Subcutaneous abdominal adipose tissue (tissue), 5 donors: ENCODE results near the gene APC.
"Not testable (repeated sequence)": the region's sequence is repeated elsewhere in the genome, so short reads cannot be mapped to it uniquely, and the experiment has no call there.

ENCODE experiments used
- H3K27ac ChIP-seq: one replicate; pipeline ENCODE4 v1.7.0; 2013; ENCODE audit warnings: low read depth, mild to moderate bottlenecking, inconsistent platforms, low read length, moderate library complexity
- H3K27me3 ChIP-seq, 5 donors: one replicate each; pipeline ENCODE4 v1.7.0; 2013; ENCODE audit warnings: low read length in 5 of 5, inconsistent platforms in 1 of 5; ENCODE audit not compliant: control insufficient read depth in 5 of 5, insufficient read depth in 4 of 5
- H3K36me3 ChIP-seq, 5 donors: one replicate each; pipeline ENCODE4 v1.7.0; 2013; ENCODE audit warnings: low read length in 5 of 5; ENCODE audit not compliant: control insufficient read depth in 5 of 5, insufficient read depth in 5 of 5
- H3K4me1 ChIP-seq, 5 donors: one replicate each; pipeline ENCODE4 v1.7.0; 2013; ENCODE audit warnings: low read length in 5 of 5, mild to moderate bottlenecking in 3 of 5, moderate library complexity in 1 of 5; ENCODE audit not compliant: control insufficient read depth in 5 of 5, insufficient read depth in 5 of 5
- H3K4me3 ChIP-seq, 5 donors: one replicate each; pipeline ENCODE4 v1.7.0; 2013; ENCODE audit warnings: low read length in 5 of 5, low read depth in 1 of 5
- H3K9ac ChIP-seq, 5 donors: one replicate each; pipeline ENCODE4 v1.7.0; 2013; ENCODE audit warnings: low read length in 5 of 5, mild to moderate bottlenecking in 4 of 5, moderate library complexity in 3 of 5
- H3K9me3 ChIP-seq, 5 donors: one replicate each; pipeline ENCODE4 v1.7.0; 2013; ENCODE audit warnings: low read length in 5 of 5; ENCODE audit not compliant: control insufficient read depth in 5 of 5
- donor health status: healthy.
- donor health status: healthy.
- donor health status: healthy.
- donor health status: healthy.
- donor health status: healthy.

Gene APC

GRCh38 chr5:112713206-112713605 is 24.5 kb upstream of the APC start:
- Histone ChIP-seq H3K36me3 (no peaks in the 10 kb centered on the region), H3K27me3 (no peaks in the 10 kb centered on the region), H3K9me3 (no peaks in the 10 kb centered on the region), H3K4me3 (no peak overlapping the region), H3K4me1 (peaks cover 0 to 28% (median 19%) of the 10 kb centered on the region in 5 donors), H3K9ac (no peak overlapping the region), H3K27ac (no peak overlapping the region)

DNA sequence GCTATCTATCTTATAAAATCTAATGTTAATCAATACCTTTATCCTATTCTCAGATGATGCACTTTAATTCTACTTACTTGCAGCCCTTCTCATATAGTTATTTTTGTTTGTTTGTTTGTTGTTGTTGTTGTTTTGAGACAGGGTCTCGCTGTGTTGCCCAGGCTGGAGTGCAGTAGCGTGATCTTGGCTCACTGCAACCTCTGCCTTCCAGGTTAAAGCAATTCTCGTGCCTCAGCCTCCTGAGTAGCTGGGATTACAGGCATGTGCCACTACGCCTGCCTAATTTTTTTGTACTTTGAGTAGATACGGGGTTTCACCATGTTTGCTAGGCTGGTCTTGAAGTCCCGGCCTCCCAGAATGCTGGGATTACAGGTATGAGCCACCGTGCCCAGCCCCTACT is 20.8 kb upstream of the APC start:
- H3K9me3 ChIP-seq, H3K4me1 ChIP-seq, H3K4me3 ChIP-seq, H3K9ac ChIP-seq, H3K27ac ChIP-seq, H3K27me3 ChIP-seq, H3K36me3 ChIP-seq: not testable (repeated sequence)

DNA sequence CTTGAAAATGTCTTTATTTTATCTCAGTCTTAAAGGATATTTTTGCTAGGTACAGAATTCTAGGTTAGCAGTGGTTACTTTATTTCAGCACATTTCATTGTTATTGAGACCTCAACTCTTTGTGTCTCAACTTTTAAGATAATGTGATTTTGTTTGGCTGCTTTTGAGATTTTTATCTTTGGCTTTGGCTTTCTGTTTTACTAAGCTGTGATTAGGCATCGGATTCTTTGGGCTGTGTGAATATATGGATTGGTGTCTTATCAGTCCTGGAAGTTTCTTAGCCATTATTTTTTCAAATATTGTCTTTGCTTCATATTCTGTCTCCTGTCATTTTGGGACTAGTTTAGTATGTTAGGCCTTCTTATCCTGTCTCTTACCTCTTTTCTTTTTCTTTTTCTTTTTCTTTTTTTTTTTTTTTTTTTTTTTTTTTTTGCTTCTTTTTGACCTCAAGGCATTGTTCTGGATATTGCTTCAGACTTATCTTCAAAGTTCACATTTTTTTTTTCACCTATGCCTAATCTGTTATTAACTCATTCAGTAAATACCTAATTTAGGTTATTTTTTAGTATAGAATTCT is 20.1 kb upstream of the APC start:
- H3K36me3 ChIP-seq, result no peaks in the 10 kb centered on the region
- H3K9me3 ChIP-seq, result no peaks in the 10 kb centered on the region
- H3K4me1 ChIP-seq, result no peaks in the 10 kb centered on the region
- H3K4me3 ChIP-seq, result no peak overlapping the region
- no peaks in the 10 kb centered on the region for H3K27me3 ChIP-seq
- no peak overlapping the region for H3K27ac ChIP-seq
- H3K9ac ChIP-seq, result no peak overlapping the region

- Histone ChIP-seq H3K27ac (no peak overlapping the region), H3K9ac (no peak overlapping the region), H3K4me1 (peaks cover 0 to 3% (median 0%) of the 10 kb centered on the region in 5 donors), H3K9me3 (no peaks in the 10 kb centered on the region), H3K4me3 (no peak overlapping the region), H3K36me3 (no peaks in the 10 kb centered on the region), H3K27me3 (no peaks in the 10 kb centered on the region)
These were observed 19.3 kb upstream of the APC start for GRCh38 chr5:112718344-112718743.

DNA sequence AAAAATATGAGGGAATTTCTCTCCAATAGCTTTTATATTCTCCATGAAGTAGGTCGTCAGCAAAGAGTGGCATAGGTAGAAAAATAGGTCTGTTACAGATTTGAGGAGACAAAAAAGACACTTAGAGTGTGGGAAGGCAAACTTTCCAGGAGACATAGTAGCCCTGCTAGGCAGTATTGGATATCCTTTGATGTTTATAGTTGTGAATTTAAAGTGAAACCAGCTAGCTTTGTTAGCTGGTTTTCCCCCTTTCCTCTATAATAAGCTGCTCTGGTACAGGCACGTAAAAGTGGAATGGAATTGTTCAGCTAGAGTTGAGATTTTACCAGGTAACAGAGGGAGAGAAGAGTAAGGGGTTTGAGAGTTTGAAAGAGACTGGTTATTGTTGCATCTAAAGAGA is 17.1 kb upstream of the APC start:
- no peak overlapping the region for H3K4me3 ChIP-seq
- no peaks in the 10 kb centered on the region for H3K27me3 ChIP-seq
- no peak overlapping the region for H3K27ac ChIP-seq
- H3K9ac ChIP-seq, result no peak overlapping the region
- peaks cover 0 to 6% (median 0%) of the 10 kb centered on the region in 5 donors for H3K4me1 ChIP-seq
- H3K9me3 ChIP-seq, result no peaks in the 10 kb centered on the region
- H3K36me3 ChIP-seq, result no peaks in the 10 kb centered on the region

DNA sequence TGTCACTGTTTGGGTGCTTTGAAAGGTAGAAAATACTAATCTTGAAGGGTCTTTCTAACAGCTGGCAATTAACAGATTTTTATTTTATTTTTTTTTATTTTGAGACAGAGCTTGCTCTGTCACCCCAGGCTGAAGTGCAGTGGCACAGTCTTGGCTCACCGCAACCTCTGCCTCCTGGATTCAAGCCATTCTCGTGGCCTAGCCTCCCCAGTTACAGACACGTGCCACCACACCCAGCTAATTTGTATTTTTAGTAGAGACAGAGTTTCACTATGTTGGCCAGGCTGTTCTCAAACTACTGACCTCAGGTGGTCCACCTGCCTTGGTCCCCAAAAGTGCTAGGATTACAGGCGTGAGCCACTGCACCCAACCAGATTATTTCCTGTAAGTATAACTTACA is 12.8 kb upstream of the APC start:
- H3K27me3 ChIP-seq, result no peaks in the 10 kb centered on the region
- peaks cover 0 to 6% (median 0%) of the 10 kb centered on the region in 5 donors for H3K9me3 ChIP-seq
- H3K4me1 ChIP-seq, result peaks cover 0 to 6% (median 0%) of the 10 kb centered on the region in 5 donors
- no peak overlapping the region for H3K9ac ChIP-seq
- no peak overlapping the region for H3K4me3 ChIP-seq
- H3K27ac ChIP-seq, result no peak overlapping the region
- no peaks in the 10 kb centered on the region for H3K36me3 ChIP-seq

DNA sequence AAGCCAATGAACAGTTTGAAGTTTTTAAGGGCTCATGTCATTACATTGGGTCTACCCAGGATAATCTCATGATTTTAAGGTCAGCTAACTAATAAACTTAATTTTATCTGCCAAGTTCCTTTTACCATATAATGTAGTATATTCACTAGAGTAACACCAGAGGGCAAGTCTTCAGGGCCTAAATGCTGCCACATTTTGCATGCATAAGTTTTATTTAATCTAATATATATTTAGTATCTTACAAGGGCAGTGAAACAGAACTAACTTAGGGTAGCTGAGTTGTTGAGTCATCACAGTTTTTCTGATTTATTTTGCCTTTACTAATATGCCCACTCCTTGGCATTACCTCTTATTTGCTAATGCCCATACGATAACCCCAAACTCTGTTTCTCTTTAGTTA is 8.1 kb upstream of the APC start:
- no peak overlapping the region for H3K9ac ChIP-seq
- H3K4me1 ChIP-seq, result no peaks in the 10 kb centered on the region
- no peak overlapping the region for H3K27ac ChIP-seq
- no peaks in the 10 kb centered on the region for H3K36me3 ChIP-seq
- no peak overlapping the region for H3K4me3 ChIP-seq
- no peaks in the 10 kb centered on the region for H3K27me3 ChIP-seq
- peaks cover 0 to 6% (median 0%) of the 10 kb centered on the region in 5 donors for H3K9me3 ChIP-seq

GRCh38 chr5:112732131-112732530 is 5.6 kb upstream of the APC start:
- peaks cover 0 to 3% (median 3%) of the 10 kb centered on the region in 5 donors for H3K4me1 ChIP-seq
- H3K9me3 ChIP-seq, result no peaks in the 10 kb centered on the region
- H3K36me3 ChIP-seq, result no peaks in the 10 kb centered on the region
- no peaks in the 10 kb centered on the region for H3K27me3 ChIP-seq
- H3K4me3 ChIP-seq, result no peak overlapping the region
- H3K27ac ChIP-seq, result no peak overlapping the region
- no peak overlapping the region for H3K9ac ChIP-seq

GRCh38 chr5:112733586-112733985 is 4.1 kb upstream of the APC start:
- peaks cover 0 to 16% (median 13%) of the 10 kb centered on the region in 5 donors for H3K4me1 ChIP-seq
- H3K27me3 ChIP-seq, result no peaks in the 10 kb centered on the region
- no peaks in the 10 kb centered on the region for H3K36me3 ChIP-seq

DNA sequence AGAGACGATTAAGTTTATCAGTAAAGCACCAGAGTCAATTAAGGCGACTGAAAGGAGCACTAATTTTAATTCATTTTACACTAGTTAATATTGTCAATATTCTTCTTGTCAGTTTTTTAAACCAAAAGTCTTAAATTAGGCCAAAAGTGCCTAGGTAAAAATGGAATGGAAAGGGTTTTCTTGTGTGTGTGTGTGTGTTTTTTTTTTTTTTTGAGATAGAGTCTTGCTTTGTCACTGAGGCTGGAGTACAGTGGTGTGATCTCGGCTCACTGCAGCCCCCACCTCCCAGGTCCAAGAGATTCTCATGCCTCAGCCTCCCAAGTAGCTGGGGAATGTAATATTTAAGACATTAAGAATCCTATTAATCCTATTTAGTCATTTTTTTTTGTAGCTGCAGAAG is 3.1 kb upstream of the APC start:
- Histone ChIP-seq H3K27me3 (no peaks in the 10 kb centered on the region), H3K27ac (no peak overlapping the region), H3K36me3 (no peaks in the 10 kb centered on the region), H3K9ac (no peak overlapping the region), H3K4me3 (no peak overlapping the region), H3K4me1 (peaks cover 0 to 18% (median 17%) of the 10 kb centered on the region in 5 donors), H3K9me3 (no peaks in the 10 kb centered on the region)

More at GRCh38 chr5:112733586-112733985, 4.1 kb upstream of the APC start:
- Histone ChIP-seq H3K27ac (no peak overlapping the region), H3K9ac (no peak overlapping the region), H3K4me3 (no peak overlapping the region), H3K9me3 (no peaks in the 10 kb centered on the region)

GRCh38 chr5:112735702-112736101 is 2.0 kb upstream of the APC start:
- no peak overlapping the region for H3K9ac ChIP-seq
- H3K4me3 ChIP-seq, result no peak overlapping the region
- no peaks in the 10 kb centered on the region for H3K9me3 ChIP-seq
- H3K36me3 ChIP-seq, result no peaks in the 10 kb centered on the region
- no peak overlapping the region for H3K27ac ChIP-seq
- peaks cover 0 to 20% (median 17%) of the 10 kb centered on the region in 5 donors for H3K4me1 ChIP-seq
- H3K27me3 ChIP-seq, result no peaks in the 10 kb centered on the region
